Omental fat pad (tissue), 4 donors: ENCODE results near the gene ATR. TPM values are rescaled to one million over a fixed set of nuclear protein-coding genes. Genes with fewer than 3 reads are reported as not detected.

Source experiments
- ATAC-seq: fragments of 150-250 bp; one replicate; pipeline ENCODE4 v1.9.1; 2016; ENCODE audit warnings: mild to moderate bottlenecking, moderate library complexity; ENCODE audit not compliant: low FRiP score
- DNase-seq: peaks from one replicate; pipeline ENCODE4 v3.0.0-alpha.2; 2019; ENCODE audit warnings: low spot score
- total RNA-seq, 4 donors: library from RNA; depleted of rRNA; stranded (reverse); fragments of >200 nt; gene quantifications; one replicate each; pipeline ENCODE4 v1.1.0, GENCODE V29; 2016
- TF ChIP-seq, protein P1 (sequence below), 3 donors: fragments of 450-650 bp; IDR thresholded peaks; one replicate each; pipeline ENCODE4 v1.5.1; 2016 to 2017; ENCODE audit warnings: antibody characterized with exemption in 3 of 3, mild to moderate bottlenecking in 3 of 3, moderate library complexity in 2 of 3

ATR gene
- total RNA-seq, 4 donors from 2014 or later, result 18.8 to 35.8 (median 32.3) TPM

DNA sequence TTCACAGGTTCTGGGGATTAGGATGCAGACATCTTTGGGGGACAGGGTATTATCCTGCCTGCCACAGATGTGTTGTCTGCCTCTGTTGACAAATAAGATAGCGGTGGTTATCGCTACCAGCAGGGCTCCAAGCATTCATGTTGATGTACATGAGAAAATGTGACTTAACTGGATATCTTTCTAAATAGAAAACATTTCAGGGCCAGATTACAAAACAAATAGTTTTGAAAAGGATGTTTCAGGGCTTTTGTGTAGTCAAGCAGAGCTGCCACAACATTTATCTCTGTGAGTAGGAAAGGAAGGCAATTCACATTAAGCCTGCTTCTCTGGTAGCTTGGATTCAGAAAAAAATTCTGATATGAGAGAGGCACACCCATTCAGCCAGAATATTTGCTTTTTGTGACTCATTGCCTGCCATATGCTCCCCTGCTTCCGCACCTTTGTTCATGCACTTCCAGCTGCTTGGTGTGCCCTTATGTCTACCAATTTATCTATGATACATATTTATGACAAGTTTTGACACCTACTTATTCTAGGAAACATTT is 40.5 kb upstream of the ATR start:
- no peak for ATAC-seq
- no peak for DNase-seq
- TF ChIP-seq, protein P1, sequence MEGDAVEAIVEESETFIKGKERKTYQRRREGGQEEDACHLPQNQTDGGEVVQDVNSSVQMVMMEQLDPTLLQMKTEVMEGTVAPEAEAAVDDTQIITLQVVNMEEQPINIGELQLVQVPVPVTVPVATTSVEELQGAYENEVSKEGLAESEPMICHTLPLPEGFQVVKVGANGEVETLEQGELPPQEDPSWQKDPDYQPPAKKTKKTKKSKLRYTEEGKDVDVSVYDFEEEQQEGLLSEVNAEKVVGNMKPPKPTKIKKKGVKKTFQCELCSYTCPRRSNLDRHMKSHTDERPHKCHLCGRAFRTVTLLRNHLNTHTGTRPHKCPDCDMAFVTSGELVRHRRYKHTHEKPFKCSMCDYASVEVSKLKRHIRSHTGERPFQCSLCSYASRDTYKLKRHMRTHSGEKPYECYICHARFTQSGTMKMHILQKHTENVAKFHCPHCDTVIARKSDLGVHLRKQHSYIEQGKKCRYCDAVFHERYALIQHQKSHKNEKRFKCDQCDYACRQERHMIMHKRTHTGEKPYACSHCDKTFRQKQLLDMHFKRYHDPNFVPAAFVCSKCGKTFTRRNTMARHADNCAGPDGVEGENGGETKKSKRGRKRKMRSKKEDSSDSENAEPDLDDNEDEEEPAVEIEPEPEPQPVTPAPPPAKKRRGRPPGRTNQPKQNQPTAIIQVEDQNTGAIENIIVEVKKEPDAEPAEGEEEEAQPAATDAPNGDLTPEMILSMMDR (IDR thresholded peaks at IDR 0.05), result no peak

- DNase-seq (no peak), ATAC-seq (no peak)
- TF ChIP-seq, protein P1 (IDR thresholded peaks at IDR 0.05), result no peak
Observed at GRCh38 chr3:142615171-142615570, 36.6 kb upstream of the ATR start.

DNA sequence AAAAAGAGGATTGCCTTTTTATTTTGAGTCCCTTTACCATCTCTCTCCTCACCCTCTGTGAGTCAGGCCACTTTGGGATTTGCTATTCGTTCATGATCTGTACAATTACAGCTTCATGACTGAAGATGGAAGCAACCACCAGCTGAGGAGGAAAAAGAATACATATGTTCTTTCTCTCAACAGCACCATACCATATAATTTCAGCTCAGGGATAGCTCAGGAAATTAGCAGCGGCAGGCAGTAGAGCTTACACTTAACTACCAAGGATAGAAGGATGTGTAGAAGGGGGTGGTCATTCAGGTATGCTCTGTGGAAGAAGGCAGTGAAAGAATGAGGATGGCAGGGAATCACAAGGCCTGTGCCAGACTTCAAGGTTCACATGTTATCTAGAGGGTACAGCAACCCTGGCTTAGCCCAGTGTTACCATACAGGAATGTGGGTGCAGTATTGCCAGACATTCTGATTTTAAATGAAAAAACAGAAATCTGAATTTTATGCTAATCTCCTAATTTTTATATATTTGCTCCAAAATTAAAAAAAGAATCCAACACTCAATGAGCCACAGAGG is 35.6 kb upstream of the ATR start:
- no peak for ATAC-seq
- DNase-seq, result no peak

DNA sequence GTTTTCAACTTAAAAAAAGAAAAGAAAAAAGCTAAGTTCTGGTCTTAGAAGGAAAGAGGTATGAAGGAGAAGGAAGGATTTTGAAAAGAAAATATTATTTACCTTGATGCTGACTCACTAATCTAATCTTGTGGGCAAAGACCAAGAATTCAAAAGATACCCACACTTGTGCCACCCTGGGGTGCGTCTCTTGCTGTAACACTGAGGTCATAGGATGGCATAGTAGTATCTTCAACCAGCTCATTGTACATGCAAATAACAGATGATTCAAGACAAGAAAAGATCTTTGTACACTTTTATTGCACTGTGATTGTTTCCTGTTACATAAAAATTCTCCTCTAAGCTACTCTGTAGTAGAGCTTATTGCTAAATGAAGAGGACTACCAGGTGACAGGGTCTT is 35.0 kb upstream of the ATR start:
- no peak for ATAC-seq
- TF ChIP-seq, protein P1 (IDR thresholded peaks at IDR 0.05), result no peak
- DNase-seq, result no peak

More for the DNA sequence above, 35.6 kb upstream of the ATR start:
- TF ChIP-seq, protein P1 (IDR thresholded peaks at IDR 0.05), result no peak

DNA sequence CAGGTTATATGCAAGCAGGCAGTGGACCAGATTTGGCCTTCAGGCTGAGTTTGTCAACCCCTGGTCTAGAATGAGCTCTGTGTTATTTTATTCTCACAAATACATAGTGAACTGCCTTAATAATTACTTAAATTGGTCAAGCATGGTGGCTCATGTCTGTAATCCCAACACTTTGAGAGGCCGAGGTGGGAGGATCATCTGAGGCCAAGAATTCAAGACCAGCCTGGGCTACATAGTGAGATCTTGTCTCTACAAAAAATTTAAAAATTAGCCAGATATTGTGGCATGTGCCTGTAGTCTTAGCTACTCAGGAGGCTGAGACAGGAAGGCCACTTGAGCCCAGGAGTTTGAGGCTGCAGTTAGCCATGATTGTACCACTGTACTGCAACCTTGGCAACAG is 32.7 kb upstream of the ATR start:
- TF ChIP-seq, protein P1 (IDR thresholded peaks at IDR 0.05), result no peak
- no peak for DNase-seq
- ATAC-seq, result no peak

DNA sequence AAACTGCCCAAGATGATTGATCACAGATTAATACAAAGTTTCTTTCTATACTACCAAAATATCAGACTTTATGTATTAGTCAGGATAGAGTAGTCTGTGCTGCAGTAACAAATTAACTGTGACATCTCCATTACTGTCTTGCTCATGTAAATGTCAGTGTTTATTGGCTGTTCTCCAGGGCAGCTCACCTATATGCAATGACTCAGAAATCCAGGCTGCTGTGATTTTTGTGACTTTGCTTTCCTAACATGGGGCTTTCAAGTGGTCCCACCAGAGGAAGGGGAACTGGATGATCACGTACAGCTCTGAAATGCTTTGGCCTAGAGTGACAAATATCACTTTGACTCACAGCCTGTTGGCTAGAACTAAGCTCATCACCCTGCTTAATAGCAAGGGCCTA is 30.6 kb upstream of the ATR start:
- DNase-seq (no peak), ATAC-seq (no peak)
- TF ChIP-seq, protein P1 (IDR thresholded peaks at IDR 0.05), result no peak

GRCh38 chr3:142608631-142609030 is 30.1 kb upstream of the ATR start:
- ATAC-seq, result no peak
- DNase-seq, result no peak
- TF ChIP-seq, protein P1 (IDR thresholded peaks at IDR 0.05), result no peak
